BE2C (cell line): ENCODE measurements around the gene RXRA.

Experiments
- DNase-seq: peaks from one replicate; pipeline ENCODE4 v3.0.0-alpha.2; 2020
- H3K27me3 ChIP-seq: fragments of 250-450 bp; sonication (Bioruptor Pico); 2 replicates; pipeline ENCODE4 v1.5.1; 2020; ENCODE audit warnings: mild to moderate bottlenecking
- H3K36me3 ChIP-seq: fragments of 250-450 bp; sonication (Bioruptor Pico); 2 replicates; pipeline ENCODE4 v1.5.1; 2020; ENCODE audit warnings: mild to moderate bottlenecking
- H3K4me1 ChIP-seq: fragments of 250-450 bp; sonication (Bioruptor Pico); 2 replicates; pipeline ENCODE4 v1.5.1; 2020
- H3K4me3 ChIP-seq: 2 replicates; pipeline ENCODE4 v1.5.1; 2011; ENCODE audit warnings: low read depth, low read length
- H3K9me3 ChIP-seq: fragments of 250-450 bp; sonication (Bioruptor Pico); 2 replicates; pipeline ENCODE4 v1.5.1; 2020
- TF ChIP-seq, protein P1 (sequence below): IDR thresholded peaks from 2 replicates; pipeline ENCODE4 v1.5.1; 2012; ENCODE audit warnings: mild to moderate bottlenecking, low read depth, low read length

The RXRA gene

DNA sequence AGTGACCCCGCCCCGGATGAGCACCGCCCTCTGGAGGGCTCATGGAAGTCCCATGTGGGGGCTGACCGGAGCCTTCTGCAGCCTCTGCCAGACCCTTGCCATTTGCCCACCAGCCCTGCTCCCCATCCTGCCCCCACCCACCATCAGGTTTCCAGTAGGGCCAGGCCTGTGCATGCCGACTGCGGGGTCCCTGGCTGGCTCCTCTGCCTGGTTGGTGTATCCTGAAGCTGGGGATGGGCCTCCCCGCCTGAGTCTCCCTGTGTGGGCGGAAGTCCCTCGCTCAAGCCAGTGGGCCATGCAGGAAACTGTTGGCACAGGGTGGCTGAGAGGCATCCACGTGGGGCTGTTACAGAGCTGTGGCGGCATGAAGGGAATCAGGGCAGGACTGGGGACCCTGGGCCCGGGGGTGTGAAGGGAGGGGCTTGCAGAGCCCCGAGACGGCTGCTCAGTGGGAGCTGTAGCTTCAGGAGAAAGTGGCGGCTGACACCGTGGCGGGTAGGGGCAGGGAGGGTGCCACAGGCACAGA, 88.7 kb downstream of the RXRA start:
- Histone ChIP-seq H3K4me1 (peaks cover 54% of the 10 kb centered on the region), H3K36me3 (no peaks in the 10 kb centered on the region), H3K27me3 (no peaks in the 10 kb centered on the region), H3K9me3 (no peaks in the 10 kb centered on the region), H3K4me3 (no peak overlapping the region)
- TF ChIP-seq, protein P1, sequence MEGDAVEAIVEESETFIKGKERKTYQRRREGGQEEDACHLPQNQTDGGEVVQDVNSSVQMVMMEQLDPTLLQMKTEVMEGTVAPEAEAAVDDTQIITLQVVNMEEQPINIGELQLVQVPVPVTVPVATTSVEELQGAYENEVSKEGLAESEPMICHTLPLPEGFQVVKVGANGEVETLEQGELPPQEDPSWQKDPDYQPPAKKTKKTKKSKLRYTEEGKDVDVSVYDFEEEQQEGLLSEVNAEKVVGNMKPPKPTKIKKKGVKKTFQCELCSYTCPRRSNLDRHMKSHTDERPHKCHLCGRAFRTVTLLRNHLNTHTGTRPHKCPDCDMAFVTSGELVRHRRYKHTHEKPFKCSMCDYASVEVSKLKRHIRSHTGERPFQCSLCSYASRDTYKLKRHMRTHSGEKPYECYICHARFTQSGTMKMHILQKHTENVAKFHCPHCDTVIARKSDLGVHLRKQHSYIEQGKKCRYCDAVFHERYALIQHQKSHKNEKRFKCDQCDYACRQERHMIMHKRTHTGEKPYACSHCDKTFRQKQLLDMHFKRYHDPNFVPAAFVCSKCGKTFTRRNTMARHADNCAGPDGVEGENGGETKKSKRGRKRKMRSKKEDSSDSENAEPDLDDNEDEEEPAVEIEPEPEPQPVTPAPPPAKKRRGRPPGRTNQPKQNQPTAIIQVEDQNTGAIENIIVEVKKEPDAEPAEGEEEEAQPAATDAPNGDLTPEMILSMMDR: no peak
- no peak for DNase-seq

DNA sequence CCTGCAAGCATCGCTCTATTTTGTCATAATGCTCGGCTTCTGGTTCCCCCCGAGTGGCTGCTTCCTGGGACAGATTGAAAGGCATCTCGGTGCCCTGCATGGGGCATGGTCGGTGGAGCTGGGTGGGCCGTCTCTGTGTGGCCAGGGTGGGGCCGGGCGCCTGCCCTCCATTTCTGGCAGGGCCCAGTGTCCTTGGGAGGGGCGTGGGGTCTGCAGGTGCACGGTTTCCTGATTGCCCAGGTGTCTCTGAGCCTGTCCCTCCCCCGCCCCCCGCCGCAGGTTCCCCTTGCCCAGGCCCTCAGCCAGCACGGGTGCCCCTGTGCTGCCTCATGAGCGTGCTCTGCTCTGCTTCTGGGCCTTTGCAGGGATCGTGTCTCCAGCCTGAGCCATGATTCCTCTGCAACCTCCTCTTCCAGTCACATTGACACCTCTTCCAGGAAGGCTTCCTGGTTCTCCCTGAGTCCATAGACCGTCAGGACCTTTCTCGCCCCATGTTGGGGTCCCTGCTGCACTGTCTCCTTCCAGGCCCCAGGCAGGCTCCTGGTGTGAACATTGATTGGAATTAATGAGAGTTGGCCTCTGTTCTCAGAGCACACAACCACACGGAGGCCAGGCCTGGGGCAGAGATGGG, 90.2 kb downstream of the RXRA start:
- TF ChIP-seq, protein P1: no peak
- peaks cover 39% of the 10 kb centered on the region for H3K4me1 ChIP-seq

DNA sequence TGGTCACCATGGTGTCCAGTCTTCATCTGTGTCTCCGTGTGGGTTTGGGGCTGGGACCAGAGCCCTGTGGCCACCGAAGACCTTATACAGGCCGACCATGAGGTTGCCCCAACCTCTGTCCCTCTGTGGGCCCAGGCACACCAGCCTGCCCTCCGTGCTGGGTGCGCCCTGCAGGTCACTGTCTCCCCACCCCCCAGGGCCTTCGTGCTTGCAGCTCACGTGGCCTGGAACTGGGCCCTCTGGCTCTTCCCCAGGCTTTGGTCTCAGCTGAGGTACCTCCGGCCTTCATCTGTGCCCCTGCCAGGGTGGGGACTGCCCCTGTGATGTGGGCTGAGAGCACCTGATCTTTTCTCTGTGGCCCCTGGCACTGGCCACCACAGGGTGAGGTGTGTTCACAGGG, 92.1 kb downstream of the RXRA start:
- Histone ChIP-seq H3K27me3 (no peaks in the 10 kb centered on the region), H3K36me3 (no peaks in the 10 kb centered on the region; the same call in 1 of the 2 replicates), H3K9me3 (no peaks in the 10 kb centered on the region), H3K4me1 (peaks cover 21% of the 10 kb centered on the region), H3K4me3 (no peak overlapping the region)
- TF ChIP-seq, protein P1: no peak
- DNase-seq: no peak

More for the DNA sequence above, 90.2 kb downstream of the RXRA start:
- Histone ChIP-seq H3K4me3 (no peak overlapping the region), H3K9me3 (no peaks in the 10 kb centered on the region), H3K27me3 (no peaks in the 10 kb centered on the region), H3K36me3 (no peaks in the 10 kb centered on the region)
- DNase-seq: no peak

DNA sequence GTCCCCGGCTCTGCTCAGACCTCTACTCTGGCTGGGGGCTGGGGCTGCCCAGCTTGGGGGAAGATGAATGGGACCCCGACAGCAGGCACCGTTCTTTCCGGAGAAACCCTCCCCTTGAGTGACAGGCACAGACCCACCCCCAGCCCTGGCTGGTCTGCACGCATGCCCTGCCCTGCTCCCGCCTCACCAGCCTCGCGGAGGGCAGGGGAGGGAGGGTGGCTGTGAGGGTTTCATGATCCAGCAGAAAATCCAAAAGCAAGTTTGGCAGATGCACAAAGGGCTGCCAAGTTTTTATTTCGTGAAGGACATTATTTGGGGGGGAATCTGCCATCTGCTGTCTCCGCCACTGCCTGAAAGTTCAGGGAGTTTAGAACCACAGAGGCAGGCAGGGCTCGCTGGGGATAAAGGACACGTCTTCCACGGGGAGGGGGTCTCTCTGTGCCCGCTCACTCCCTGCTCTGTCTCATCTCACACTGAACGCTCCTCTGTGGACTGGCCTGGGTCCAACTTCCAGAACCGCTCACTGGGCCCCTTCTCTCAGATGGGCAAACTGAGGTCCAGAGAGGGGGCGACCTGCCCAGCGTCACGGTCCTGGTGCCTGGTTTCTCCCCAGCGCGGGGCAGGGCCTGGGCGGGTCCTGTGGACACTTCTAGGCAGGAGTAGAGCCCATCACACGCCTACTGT, 92.9 kb downstream of the RXRA start:
- Histone ChIP-seq H3K4me3 (no peak overlapping the region), H3K4me1 (peaks cover 13% of the 10 kb centered on the region), H3K36me3 (no peaks in the 10 kb centered on the region; the same call in 1 of the 2 replicates), H3K27me3 (no peaks in the 10 kb centered on the region), H3K9me3 (no peaks in the 10 kb centered on the region)
- no peak for DNase-seq
- TF ChIP-seq, protein P1: no peak

DNA sequence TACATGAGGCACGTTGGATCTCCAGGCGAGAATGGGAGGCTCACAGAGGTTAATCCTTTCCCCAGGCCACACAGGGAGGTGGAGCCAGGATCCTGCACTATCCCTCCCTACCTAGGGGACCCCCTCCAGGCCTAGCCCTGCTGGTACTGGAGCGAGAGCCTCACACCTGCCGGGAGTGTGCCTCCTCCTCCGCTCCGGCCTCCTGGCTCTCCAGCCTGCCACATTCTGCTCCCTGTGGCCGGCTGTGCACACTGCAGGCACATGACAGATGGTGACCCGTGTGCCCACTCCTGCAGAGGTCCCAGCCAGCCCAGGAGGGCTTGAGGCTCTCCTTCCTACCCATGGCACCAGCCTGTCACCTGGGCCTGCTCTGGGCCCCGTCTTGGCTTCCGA, 93.4 kb downstream of the RXRA start:
- peak; percentile 64 for DNase-seq
- H3K9me3 ChIP-seq: no peaks in the 10 kb centered on the region
- no peaks in the 10 kb centered on the region for H3K27me3 ChIP-seq
- peaks cover 8% of the 10 kb centered on the region for H3K4me1 ChIP-seq
- no peaks in the 10 kb centered on the region; the same call in 1 of the 2 replicates for H3K36me3 ChIP-seq
- no peak overlapping the region for H3K4me3 ChIP-seq
- TF ChIP-seq, protein P1: peak; percentile 60

DNA sequence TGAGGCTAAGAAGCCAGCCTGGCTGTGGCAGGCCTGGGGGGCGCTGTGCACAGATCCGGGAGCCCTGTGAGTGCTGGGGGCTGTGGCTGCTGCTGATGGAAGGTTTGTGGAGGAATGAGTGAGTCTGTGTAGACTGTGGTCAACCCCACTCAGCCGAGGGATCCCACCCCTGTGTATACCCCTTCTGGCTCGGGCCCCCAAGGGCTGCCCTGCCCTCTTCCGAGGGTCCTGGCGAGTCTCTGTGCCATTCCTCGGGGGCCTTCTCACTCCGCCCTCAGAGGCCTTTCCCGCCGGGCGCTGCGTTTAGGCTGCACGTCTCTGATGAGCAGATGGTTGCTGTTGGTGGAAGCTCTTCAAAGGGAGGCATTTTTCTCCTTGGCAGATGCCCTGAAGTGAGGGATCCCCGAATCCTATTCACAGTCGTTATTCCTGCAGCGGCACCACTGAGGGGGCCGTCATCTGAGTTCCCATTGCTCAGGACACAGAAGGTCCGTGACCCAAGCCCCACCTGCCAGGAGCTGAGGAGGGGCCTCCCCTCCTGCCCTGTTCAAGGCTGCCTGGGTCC, 94.1 kb downstream of the RXRA start:
- no peak overlapping the region for H3K4me3 ChIP-seq
- no peaks in the 10 kb centered on the region; the same call in 1 of the 2 replicates for H3K36me3 ChIP-seq
- no peaks in the 10 kb centered on the region for H3K27me3 ChIP-seq
- TF ChIP-seq, protein P1: no peak
- H3K9me3 ChIP-seq: no peaks in the 10 kb centered on the region
- peaks cover 11% of the 10 kb centered on the region for H3K4me1 ChIP-seq
- no peak for DNase-seq
